HEK293 (cell line): ENCODE data around the gene POLR1G.
A peak's percentile ranks its signal among the peaks of the same experiment; 100 is the strongest.

Source experiments
- FEZF1 ChIP-seq: fragments of 450-650 bp; formaldehyde crosslinking; IDR thresholded peaks from 2 replicates; pipeline ENCODE4 v1.5.1; 2016; ENCODE audit warnings: missing biosample characterization, missing genetic modification characterization
- HOXD13 ChIP-seq: sonication (generic); formaldehyde crosslinking; IDR thresholded peaks from 2 replicates; pipeline ENCODE4 v1.8.0; 2022; ENCODE audit warnings: missing genetic modification reagents, borderline replicate concordance
- KLF9 ChIP-seq: fragments of 450-650 bp; formaldehyde crosslinking; IDR thresholded peaks from 2 replicates; pipeline ENCODE4 v1.5.1; 2016; ENCODE audit warnings: missing biosample characterization, missing genetic modification characterization, low read depth
- PRDM1 ChIP-seq: fragments of 450-650 bp; formaldehyde crosslinking; IDR thresholded peaks from 2 replicates; pipeline ENCODE4; 2016; ENCODE audit warnings: missing biosample characterization, missing genetic modification characterization
- ZBTB17 ChIP-seq: fragments of 450-650 bp; formaldehyde crosslinking; IDR thresholded peaks from 2 replicates; pipeline ENCODE4 v1.5.1; 2016; ENCODE audit warnings: missing biosample characterization, missing genetic modification characterization
- ZBTB49 ChIP-seq: fragments of 450-650 bp; formaldehyde crosslinking; IDR thresholded peaks from 2 replicates; pipeline ENCODE4 v1.5.1; 2016; ENCODE audit warnings: missing biosample characterization, missing genetic modification characterization, low read depth
- ZBTB7A ChIP-seq: fragments of 450-650 bp; formaldehyde crosslinking; IDR thresholded peaks from 2 replicates; pipeline ENCODE4 v1.5.1; 2016; ENCODE audit warnings: low read depth, missing biosample characterization, missing genetic modification characterization
- ZNF248 ChIP-seq: fragments of 450-650 bp; formaldehyde crosslinking; IDR thresholded peaks from 2 replicates; pipeline ENCODE4 v1.5.1; 2017; ENCODE audit warnings: missing biosample characterization, missing genetic modification characterization
- ZNF274 ChIP-seq, 2 experiments: fragments of 200-500 bp in 1 of 2; fragments of 450-650 bp in 1 of 2; sonication (Bioruptor generic) in 1 of 2; formaldehyde crosslinking in 1 of 2; IDR thresholded peaks; 2 replicates each; pipeline versions ENCODE4 v1.5.1 to v1.6.1; 2014 to 2016; ENCODE audit warnings: borderline replicate concordance in 1 of 2, inconsistent platforms in 1 of 2, low read length in 1 of 2, missing biosample characterization in 1 of 2, missing genetic modification characterization in 1 of 2
- ZNF311 ChIP-seq: fragments of 450-650 bp; formaldehyde crosslinking; IDR thresholded peaks from 2 replicates; pipeline ENCODE4 v1.5.1; 2017; ENCODE audit warnings: missing biosample characterization, missing genetic modification characterization, borderline replicate concordance
- ZNF514 ChIP-seq: fragments of 450-650 bp; formaldehyde crosslinking; IDR thresholded peaks from 2 replicates; pipeline ENCODE4 v1.5.1; 2016; ENCODE audit warnings: missing biosample characterization, missing genetic modification characterization
- ZNF518A ChIP-seq: fragments of 450-650 bp; formaldehyde crosslinking; conservative IDR thresholded peaks from 2 replicates; pipeline ENCODE4 v1.5.1; 2016; ENCODE audit warnings: low read depth, missing biosample characterization, missing genetic modification characterization
- ZNF529 ChIP-seq: fragments of 450-650 bp; formaldehyde crosslinking; IDR thresholded peaks from 2 replicates; pipeline ENCODE4 v1.5.1; 2017; ENCODE audit warnings: missing genetic modification characterization, missing biosample characterization; ENCODE audit not compliant: insufficient replicate concordance
- ZNF626 ChIP-seq: fragments of 450-650 bp; sonication (Bioruptor Pico); formaldehyde crosslinking; IDR thresholded peaks from 2 replicates; pipeline ENCODE4 v1.5.1; 2018; ENCODE audit warnings: missing biosample characterization, missing genetic modification characterization, inconsistent platforms
- ZNF639 ChIP-seq: fragments of 450-650 bp; formaldehyde crosslinking; IDR thresholded peaks from 2 replicates; pipeline ENCODE4 v1.5.1; 2016; ENCODE audit warnings: missing biosample characterization, missing genetic modification characterization
- ZNF654 ChIP-seq: fragments of 450-650 bp; formaldehyde crosslinking; IDR thresholded peaks from 2 replicates; pipeline ENCODE4 v1.5.1; 2016; ENCODE audit warnings: low read depth, missing biosample characterization, missing genetic modification characterization
- ZNF677 ChIP-seq: fragments of 450-650 bp; IDR thresholded peaks from 2 replicates; pipeline ENCODE4 v1.5.0; 2018; ENCODE audit warnings: missing biosample characterization, mild to moderate bottlenecking, missing genetic modification characterization, moderate library complexity
- ZNF692 ChIP-seq: fragments of 450-650 bp; formaldehyde crosslinking; IDR thresholded peaks from 2 replicates; pipeline ENCODE4 v1.5.1; 2016; ENCODE audit warnings: missing biosample characterization, missing genetic modification characterization
- ZNF785 ChIP-seq: fragments of 450-650 bp; formaldehyde crosslinking; IDR thresholded peaks from 2 replicates; pipeline ENCODE4 v1.5.1; 2016; ENCODE audit warnings: missing biosample characterization, missing genetic modification characterization
- ZSCAN23 ChIP-seq: fragments of 450-650 bp; formaldehyde crosslinking; IDR thresholded peaks from 2 replicates; pipeline ENCODE4 v1.5.1; 2016; ENCODE audit warnings: missing biosample characterization, missing genetic modification characterization
- ZSCAN5A ChIP-seq: fragments of 450-650 bp; formaldehyde crosslinking; IDR thresholded peaks from 2 replicates; pipeline ENCODE4 v1.5.1; 2016; ENCODE audit warnings: missing biosample characterization, missing genetic modification characterization
- TF ChIP-seq, protein P1 (sequence below): fragments of 450-650 bp; formaldehyde crosslinking; IDR thresholded peaks from 2 replicates; pipeline ENCODE4 v1.5.1; 2016; ENCODE audit warnings: missing biosample characterization, missing genetic modification characterization
- TF ChIP-seq, protein P2 (sequence below): fragments of 450-650 bp; formaldehyde crosslinking; IDR thresholded peaks from 2 replicates; pipeline ENCODE4 v1.5.1; 2017; ENCODE audit warnings: missing biosample characterization, missing genetic modification characterization

The POLR1G gene

DNA sequence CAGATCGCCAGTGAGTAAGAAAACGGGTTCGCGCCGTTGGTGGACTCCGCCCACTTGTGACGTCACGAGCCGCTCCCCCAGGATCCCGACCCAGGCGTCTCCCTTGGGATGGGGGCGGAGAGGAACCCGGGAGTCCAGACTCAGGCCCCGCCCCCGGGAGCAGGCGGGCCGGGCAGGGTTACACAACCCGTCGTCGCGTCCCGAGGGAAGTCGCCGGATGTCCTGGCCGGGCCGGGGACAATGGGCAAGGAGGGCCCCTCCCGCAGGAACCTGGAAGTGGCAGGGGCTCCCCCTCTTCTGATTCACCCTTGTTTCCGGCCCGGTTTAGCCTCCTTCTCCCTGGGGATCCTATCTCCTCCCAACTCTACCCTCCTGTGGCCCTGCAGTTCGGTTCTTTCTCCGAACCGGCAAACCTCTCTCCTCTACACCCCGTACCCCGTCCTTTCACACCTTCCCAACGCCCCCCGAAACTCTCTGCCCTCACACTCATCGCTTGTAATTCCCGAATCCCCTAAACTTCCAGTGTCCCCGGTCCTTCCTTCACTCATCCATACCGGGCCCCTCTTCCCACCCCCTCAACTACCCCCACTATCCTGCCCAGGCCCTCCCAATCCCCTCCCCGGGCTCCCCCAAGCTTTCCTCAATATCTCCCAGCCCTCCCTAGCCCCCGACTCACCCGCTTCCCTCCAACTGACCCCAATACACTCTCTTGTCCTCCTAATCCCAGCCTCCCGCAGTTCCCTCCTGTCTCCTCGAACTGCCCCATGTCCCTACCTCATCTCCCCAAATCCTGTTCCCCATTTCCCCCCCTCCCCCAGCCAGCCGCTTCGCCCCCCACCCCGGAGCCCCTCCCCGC lies 37.2 kb downstream of the POLR1G start (continued):
- TF ChIP-seq ZNF274 (IDR thresholded peaks at IDR 0.05; ENCODE audit: low read length) (no peak), ZNF274 (tag by site-specific recombination; IDR thresholded peaks at IDR 0.05; ENCODE audit: borderline replicate concordance) (no peak), ZNF514 (tag by site-specific recombination) (no peak), FEZF1 (tag by site-specific recombination) (peak; percentile 51), ZNF626 (tag by site-specific recombination) (no peak), ZSCAN23 (tag by site-specific recombination) (no peak), ZNF654 (tag by site-specific recombination) (no peak), ZNF785 (tag by site-specific recombination) (no peak), HOXD13 (CRISPR knock-in tag) (no peak), ZSCAN5A (no peak), ZNF248 (tag by site-specific recombination) (0 out of 2 replicates have a peak, but pooled peaks have one; percentile 40), ZNF529 (no peak), ZBTB17 (peak; percentile 14), ZNF692 (tag by site-specific recombination) (peak; percentile 58), ZNF311 (no peak), ZBTB7A (tag by site-specific recombination) (no peak), PRDM1 (no peak), KLF9 (tag by site-specific recombination) (peak; percentile 81), ZNF677 (tag by site-specific recombination) (no peak), ZBTB49 (tag by site-specific recombination) (no peak), ZNF518A (tag by site-specific recombination) (no peak), ZNF639 (no peak)
- TF ChIP-seq, protein P1, sequence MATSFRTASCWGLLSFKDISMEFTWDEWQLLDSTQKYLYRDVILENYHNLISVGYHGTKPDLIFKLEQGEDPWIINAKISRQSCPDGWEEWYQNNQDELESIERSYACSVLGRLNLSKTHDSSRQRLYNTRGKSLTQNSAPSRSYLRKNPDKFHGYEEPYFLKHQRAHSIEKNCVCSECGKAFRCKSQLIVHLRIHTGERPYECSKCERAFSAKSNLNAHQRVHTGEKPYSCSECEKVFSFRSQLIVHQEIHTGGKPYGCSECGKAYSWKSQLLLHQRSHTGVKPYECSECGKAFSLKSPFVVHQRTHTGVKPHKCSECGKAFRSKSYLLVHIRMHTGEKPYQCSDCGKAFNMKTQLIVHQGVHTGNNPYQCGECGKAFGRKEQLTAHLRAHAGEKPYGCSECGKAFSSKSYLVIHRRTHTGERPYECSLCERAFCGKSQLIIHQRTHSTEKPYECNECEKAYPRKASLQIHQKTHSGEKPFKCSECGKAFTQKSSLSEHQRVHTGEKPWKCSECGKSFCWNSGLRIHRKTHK (tag by site-specific recombination) = no peak
- TF ChIP-seq, protein P2, sequence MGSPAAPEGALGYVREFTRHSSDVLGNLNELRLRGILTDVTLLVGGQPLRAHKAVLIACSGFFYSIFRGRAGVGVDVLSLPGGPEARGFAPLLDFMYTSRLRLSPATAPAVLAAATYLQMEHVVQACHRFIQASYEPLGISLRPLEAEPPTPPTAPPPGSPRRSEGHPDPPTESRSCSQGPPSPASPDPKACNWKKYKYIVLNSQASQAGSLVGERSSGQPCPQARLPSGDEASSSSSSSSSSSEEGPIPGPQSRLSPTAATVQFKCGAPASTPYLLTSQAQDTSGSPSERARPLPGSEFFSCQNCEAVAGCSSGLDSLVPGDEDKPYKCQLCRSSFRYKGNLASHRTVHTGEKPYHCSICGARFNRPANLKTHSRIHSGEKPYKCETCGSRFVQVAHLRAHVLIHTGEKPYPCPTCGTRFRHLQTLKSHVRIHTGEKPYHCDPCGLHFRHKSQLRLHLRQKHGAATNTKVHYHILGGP (tag by site-specific recombination) = no peak
